Neural cell (in vitro differentiated cells): ENCODE measurements around the gene RFESD.

Experiments
- EZH2 ChIP-seq: fragments of 200-600, 300-800 bp; shearing (Covaris generic), sonication (generic); IDR thresholded peaks from 2 replicates; pipeline ENCODE4 v1.6.1; 2014; ENCODE audit warnings: antibody characterized with exemption, low read length, borderline replicate concordance, mild to moderate bottlenecking; ENCODE audit not compliant: insufficient read depth, poor library complexity, severe bottlenecking
- TAF1 ChIP-seq: IDR thresholded peaks from 2 replicates; pipeline ENCODE4 v1.6.1; 2012; ENCODE audit warnings: low read depth

DNA sequence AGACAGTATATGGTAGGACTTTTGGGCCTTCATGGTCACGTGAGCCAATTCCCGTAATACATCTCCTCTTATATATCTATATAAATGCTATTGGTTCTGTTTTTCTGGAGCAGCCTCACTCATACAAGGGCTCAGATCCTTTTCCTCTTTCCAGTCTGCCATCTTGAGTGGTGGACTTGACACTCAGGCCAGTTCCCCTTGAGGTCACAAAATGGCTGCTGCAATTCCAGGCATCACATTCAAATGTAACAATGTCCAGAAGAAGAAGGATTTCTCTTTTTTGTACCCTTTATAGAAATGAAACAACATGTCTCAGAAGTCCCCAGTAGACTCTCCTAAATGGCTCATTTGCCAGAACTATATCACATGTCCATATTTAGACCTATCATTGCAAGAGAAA is 22.2 kb upstream of the RFESD start:
- TF ChIP-seq EZH2 (no peak), TAF1 (no peak)
